Transverse colon (tissue), 3 donors: Measurements from ENCODE around the gene SLC25A29.

Experiments
- CTCF ChIP-seq, 5 experiments: fragments of 200-600 bp in 3 of 5; fragments of 450-650 bp in 2 of 5; sonication (generic) in 3 of 5; IDR thresholded peaks; 1 replicate in 2 of 5; 2 replicates in 3 of 5; pipeline ENCODE4 v1.5.1; 2016 to 2017; ENCODE audit warnings: antibody characterized with exemption in 5 of 5, inconsistent platforms in 3 of 5, mild to moderate bottlenecking in 2 of 5, moderate library complexity in 1 of 5
- POLR2A ChIP-seq: fragments of 450-650 bp; IDR thresholded peaks from one replicate; pipeline ENCODE4 v1.6.1; 2016; ENCODE audit warnings: antibody characterized with exemption, mild to moderate bottlenecking, moderate library complexity

DNA sequence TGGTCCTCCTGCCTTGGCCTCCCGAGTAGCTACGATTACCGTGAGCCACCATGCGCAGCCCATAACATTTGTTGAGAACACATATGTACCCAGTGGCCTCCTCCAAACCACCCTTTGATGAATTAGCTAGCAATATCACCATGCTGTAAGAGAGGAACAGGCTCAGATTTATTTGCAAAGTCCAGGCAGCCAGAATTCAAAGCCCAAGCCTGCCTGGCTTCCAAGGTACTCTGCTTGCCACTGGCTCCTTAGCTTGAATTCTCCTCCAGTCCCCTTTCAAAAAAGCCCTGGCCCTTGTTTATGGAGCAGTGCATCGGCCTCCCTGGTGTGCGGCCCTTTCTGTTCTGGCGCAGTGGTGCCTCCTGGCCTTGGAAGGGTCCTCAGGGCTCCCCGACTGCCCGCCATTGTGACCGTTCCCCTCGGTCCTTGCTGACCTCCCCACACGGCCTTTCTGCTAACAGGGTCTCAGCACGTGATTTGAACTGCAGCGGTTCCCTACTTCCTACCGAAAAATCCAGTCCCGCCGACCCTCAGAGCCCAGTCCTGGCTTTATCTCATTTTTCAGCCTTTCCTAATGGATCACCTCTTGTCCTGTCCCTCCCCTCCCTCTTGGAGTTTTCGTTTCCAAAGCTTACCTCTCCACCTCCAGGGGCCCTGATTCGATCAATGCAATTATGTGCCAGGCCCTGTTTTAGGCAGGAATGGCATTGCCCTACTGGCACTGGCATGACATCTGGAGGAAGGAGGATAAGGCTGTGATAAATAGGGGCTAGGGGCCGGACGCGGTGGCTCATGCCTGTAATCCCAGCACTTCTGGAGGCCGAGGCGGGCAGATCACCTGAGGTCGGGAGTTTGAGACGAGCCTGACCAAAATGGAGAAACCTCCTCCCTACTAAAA is 22.0 kb downstream of the SLC25A29 start:
- TF ChIP-seq CTCF (IDR thresholded peaks at IDR 0.05), result no peak
- no peak for TF ChIP-seq POLR2A
